GM23248 (cell line): Measurements from ENCODE around the gene NUP153.

Source experiments
- EZH2 ChIP-seq: fragments of 200-600 bp; sonication (generic); IDR thresholded peaks from 2 replicates; pipeline ENCODE4 v1.6.1; 2018; ENCODE audit warnings: antibody characterized with exemption, mild to moderate bottlenecking; ENCODE audit not compliant: insufficient read depth, poor library complexity, severe bottlenecking
- EZH2phosphoT487 ChIP-seq: fragments of 200-600 bp; sonication (generic); IDR thresholded peaks from 2 replicates; pipeline ENCODE4 v1.6.1; 2018; ENCODE audit warnings: antibody characterized with exemption, moderate library complexity, mild to moderate bottlenecking, low read depth; ENCODE audit not compliant: insufficient read depth

DNA sequence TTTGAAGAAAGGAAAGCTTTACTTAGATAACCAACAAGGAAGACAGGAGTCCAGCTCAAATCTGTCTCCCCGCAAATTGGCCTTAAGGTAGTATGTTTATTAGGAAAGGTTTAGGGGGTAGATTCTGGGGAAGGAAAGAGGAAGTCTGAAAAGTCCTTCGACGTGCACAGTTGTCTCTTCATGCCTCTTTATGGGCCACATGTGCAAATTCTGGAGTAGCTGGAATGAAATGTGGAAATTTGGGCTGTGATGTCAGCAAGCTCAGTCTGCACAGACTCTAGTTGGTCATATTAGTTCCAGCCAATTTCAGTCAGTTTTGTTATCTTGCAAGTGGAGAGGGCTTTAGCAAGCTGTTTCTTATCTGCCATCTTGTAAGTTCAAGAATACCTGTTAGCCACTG is 50.1 kb downstream of the NUP153 start:
- no peak for TF ChIP-seq EZH2
- no peak for TF ChIP-seq EZH2phosphoT487
